Gastroesophageal sphincter (tissue), 4 donors: ENCODE results near the gene LNX1. TPM values are rescaled to one million over a fixed set of nuclear protein-coding genes. Genes with fewer than 3 reads are reported as not detected.

Source experiments
- ATAC-seq: fragments of 150-250 bp; one replicate; pipeline ENCODE4 v1.9.1; 2016; ENCODE audit warnings: mild to moderate bottlenecking, moderate library complexity
- H3K27ac ChIP-seq, 4 donors: fragments of 200-600 bp; sonication (generic) in 3 of 4; 1 replicate in 3 of 4; 2 replicates in 1 of 4; pipeline ENCODE4 v1.5.1; 2016 to 2019
- H3K27me3 ChIP-seq: fragments of 200-600 bp; sonication (generic); one replicate; pipeline ENCODE4 v1.5.1; 2019
- H3K36me3 ChIP-seq, 2 donors: fragments of 200-600 bp; sonication (generic); one replicate each; pipeline ENCODE4 v1.5.1; 2019; ENCODE audit warnings: control low read depth in 1 of 2
- H3K4me1 ChIP-seq, 3 donors: fragments of 200-600 bp; sonication (generic); 1 replicate in 2 of 3; 2 replicates in 1 of 3; pipeline ENCODE4 v1.5.1; 2016 to 2019; ENCODE audit warnings: control low read depth in 2 of 3
- H3K4me3 ChIP-seq, 2 donors: fragments of 200-600 bp; sonication (generic); one replicate each; pipeline ENCODE4 v1.5.1; 2019; ENCODE audit warnings: mild to moderate bottlenecking in 1 of 2, moderate library complexity in 1 of 2
- H3K9me3 ChIP-seq, 3 donors: fragments of 200-600 bp; sonication (generic); one replicate each; pipeline ENCODE4 v1.5.1; 2017 to 2019; ENCODE audit warnings: control low read depth in 2 of 3
- CTCF ChIP-seq, 4 experiments: fragments of 200-600 bp in 2 of 4; fragments of 450-650 bp in 2 of 4; sonication (generic) in 1 of 4; IDR thresholded peaks; one replicate each; pipeline ENCODE4 v1.5.1; 2017 to 2019; ENCODE audit warnings: antibody characterized with exemption in 4 of 4, mild to moderate bottlenecking in 2 of 4, moderate library complexity in 2 of 4
- EP300 ChIP-seq: sonication (generic); formaldehyde crosslinking; IDR thresholded peaks from one replicate; pipeline ENCODE4 v1.6.1; 2017; ENCODE audit warnings: antibody characterized with exemption, mild to moderate bottlenecking
- POLR2A ChIP-seq, 2 donors: fragments of 450-650 bp; IDR thresholded peaks; one replicate each; pipeline ENCODE4 v1.6.1; 2017; ENCODE audit warnings: antibody characterized with exemption in 2 of 2, mild to moderate bottlenecking in 2 of 2, moderate library complexity in 1 of 2
- POLR2AphosphoS5 ChIP-seq: sonication (generic); formaldehyde crosslinking; IDR thresholded peaks from one replicate; pipeline ENCODE4 v1.6.1; 2017; ENCODE audit warnings: antibody characterized with exemption
- WGBS, 2 donors: methylation state at CpG; one replicate each; pipeline ENCODE4 v1.1.5; 2018; ENCODE audit warnings: low coverage in 1 of 2; 5-methylcytosine and 5-hydroxymethylcytosine counted together
- total RNA-seq, 4 donors: library from RNA; depleted of rRNA; stranded (reverse); fragments of >200 nt; gene quantifications; one replicate each; pipeline ENCODE4 v1.1.0, GENCODE V29; 2016

LNX1 gene
- total RNA-seq, 4 donors from 2014 or later, result 2.6 to 13.6 (median 7.2) TPM

DNA sequence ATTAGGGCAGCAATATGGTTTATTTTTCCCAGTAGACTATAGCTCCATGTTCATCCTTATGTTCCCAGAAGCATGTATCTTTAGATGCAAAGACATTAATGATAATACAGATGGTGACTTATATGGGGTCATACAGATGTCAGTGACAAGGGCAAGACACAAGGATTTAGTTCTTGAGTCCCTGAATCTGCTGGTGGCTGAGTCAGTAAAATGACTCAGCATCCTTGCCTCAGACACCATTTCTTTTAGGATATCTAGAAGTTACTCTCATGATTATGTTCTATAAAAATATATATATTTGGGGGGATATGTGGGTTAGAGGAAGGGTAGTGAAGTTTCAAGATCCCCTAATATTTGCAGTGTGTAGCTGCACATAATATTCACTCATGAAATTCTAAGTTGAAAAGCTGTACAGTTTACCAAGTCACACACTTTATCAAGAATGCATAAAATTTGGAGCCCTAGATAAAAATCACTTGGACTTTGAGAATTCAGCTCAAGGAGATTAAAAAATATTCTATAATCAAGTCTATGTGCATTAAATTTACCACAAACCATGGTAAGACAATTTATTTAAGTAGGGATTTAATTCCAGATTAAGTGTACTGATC, 101.9 kb downstream of the LNX1 start:
- ATAC-seq, result no peak
- Histone ChIP-seq H3K27ac (no peak overlapping the region), H3K4me1 (no peaks in the 10 kb centered on the region), H3K4me3 (no peak overlapping the region), H3K27me3 (peaks cover 4% of the 10 kb centered on the region), H3K9me3 (no peaks in the 10 kb centered on the region), H3K36me3 (no peaks in the 10 kb centered on the region)
- TF ChIP-seq POLR2A (IDR thresholded peaks at IDR 0.05) (no peak), POLR2AphosphoS5 (no peak), CTCF (IDR thresholded peaks at IDR 0.05) (no peak), EP300 (no peak)

- no peak for ATAC-seq
- H3K27me3 ChIP-seq, result peaks cover 4% of the 10 kb centered on the region
- H3K27ac ChIP-seq, result no peak overlapping the region
- H3K4me1 ChIP-seq, result no peaks in the 10 kb centered on the region
- TF ChIP-seq CTCF (IDR thresholded peaks at IDR 0.05), result no peak
- no peak for TF ChIP-seq POLR2A (IDR thresholded peaks at IDR 0.05)
- no peak for TF ChIP-seq POLR2AphosphoS5
- TF ChIP-seq EP300, result no peak
- no peaks in the 10 kb centered on the region for H3K9me3 ChIP-seq
- no peaks in the 10 kb centered on the region for H3K36me3 ChIP-seq
- H3K4me3 ChIP-seq, result no peak overlapping the region
These were observed 103.5 kb downstream of the LNX1 start for GRCh38 chr4:53487766-53488165.

GRCh38 chr4:53485658-53486040, 105.6 kb downstream of the LNX1 start:
- peaks cover 4% of the 10 kb centered on the region for H3K27me3 ChIP-seq
- H3K9me3 ChIP-seq, result no peaks in the 10 kb centered on the region
- no peak overlapping the region for H3K27ac ChIP-seq
- WGBS, 2 donors, result 67 to 70% methylated on average over 1 of the region's 1 CpG
- H3K4me3 ChIP-seq, result no peak overlapping the region
- TF ChIP-seq EP300 (no peak), POLR2AphosphoS5 (no peak), POLR2A (IDR thresholded peaks at IDR 0.05) (no peak), CTCF (IDR thresholded peaks at IDR 0.05) (no peak)
- no peak for ATAC-seq
- no peaks in the 10 kb centered on the region for H3K36me3 ChIP-seq
- H3K4me1 ChIP-seq, result no peaks in the 10 kb centered on the region

GRCh38 chr4:53484911-53485657, 106.2 kb downstream of the LNX1 start:
- Histone ChIP-seq H3K4me1 (no peaks in the 10 kb centered on the region), H3K27me3 (peaks cover 4% of the 10 kb centered on the region), H3K9me3 (no peaks in the 10 kb centered on the region), H3K36me3 (no peaks in the 10 kb centered on the region), H3K4me3 (no peak overlapping the region), H3K27ac (peak overlapping the region in 1 of 4 donors; percentile 51)
- WGBS, 2 donors, result 55 to 69% methylated on average over 5 of the region's 5 CpGs
- peak; percentile 35 for ATAC-seq
- TF ChIP-seq POLR2AphosphoS5 (no peak), EP300 (no peak), POLR2A (IDR thresholded peaks at IDR 0.05) (no peak), CTCF (IDR thresholded peaks at IDR 0.05) (no peak)

DNA sequence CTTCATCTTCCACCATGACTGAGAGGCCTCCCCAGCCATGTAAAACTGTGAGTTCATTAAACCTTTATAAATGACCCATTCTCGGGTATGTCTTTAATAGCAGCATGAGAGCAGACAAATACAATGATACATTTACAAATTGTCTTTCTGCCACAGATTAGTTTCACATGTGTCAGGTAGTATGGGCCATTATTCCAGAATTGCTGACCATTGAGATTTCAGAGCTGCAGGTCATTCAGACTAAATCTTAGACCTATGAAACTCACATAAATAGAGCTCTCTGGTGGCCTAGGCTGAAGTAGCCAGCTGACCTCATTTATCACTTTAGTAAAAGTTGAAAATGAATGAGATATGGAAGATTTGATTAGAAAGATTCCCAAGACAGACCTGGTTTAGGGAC, 108.0 kb downstream of the LNX1 start:
- no peak for ATAC-seq
- 87 to 88% methylated on average over 1 of the region's 1 CpG for WGBS, 2 donors

More for the DNA sequence above, 108.0 kb downstream of the LNX1 start:
- Histone ChIP-seq H3K27me3 (peaks cover 4% of the 10 kb centered on the region), H3K27ac (no peak overlapping the region), H3K36me3 (no peaks in the 10 kb centered on the region), H3K9me3 (no peaks in the 10 kb centered on the region), H3K4me3 (no peak overlapping the region), H3K4me1 (no peaks in the 10 kb centered on the region)
- TF ChIP-seq EP300 (no peak), POLR2A (IDR thresholded peaks at IDR 0.05) (no peak), CTCF (IDR thresholded peaks at IDR 0.05) (no peak), POLR2AphosphoS5 (no peak)
